ENCODE results near the gene CFAP20.

The CFAP20 gene

DNA sequence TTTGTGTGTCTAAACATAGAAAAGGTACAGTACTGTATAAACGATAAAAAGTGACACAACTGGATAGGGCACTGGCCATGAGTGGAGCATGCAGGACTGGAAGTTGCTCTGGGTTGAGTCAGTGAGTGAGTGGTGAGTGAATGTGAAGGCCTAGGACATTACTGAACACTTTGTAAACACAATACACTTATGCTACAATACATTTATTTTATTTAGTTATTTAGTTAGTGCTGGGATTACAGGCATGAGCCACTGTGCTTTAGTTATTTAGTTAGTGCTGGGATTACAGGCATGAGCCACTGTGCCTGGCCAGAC, 4.6 kb downstream of the CFAP20 start:
- no peak for DNase-seq (ENCODE audit: low spot score)

DNA sequence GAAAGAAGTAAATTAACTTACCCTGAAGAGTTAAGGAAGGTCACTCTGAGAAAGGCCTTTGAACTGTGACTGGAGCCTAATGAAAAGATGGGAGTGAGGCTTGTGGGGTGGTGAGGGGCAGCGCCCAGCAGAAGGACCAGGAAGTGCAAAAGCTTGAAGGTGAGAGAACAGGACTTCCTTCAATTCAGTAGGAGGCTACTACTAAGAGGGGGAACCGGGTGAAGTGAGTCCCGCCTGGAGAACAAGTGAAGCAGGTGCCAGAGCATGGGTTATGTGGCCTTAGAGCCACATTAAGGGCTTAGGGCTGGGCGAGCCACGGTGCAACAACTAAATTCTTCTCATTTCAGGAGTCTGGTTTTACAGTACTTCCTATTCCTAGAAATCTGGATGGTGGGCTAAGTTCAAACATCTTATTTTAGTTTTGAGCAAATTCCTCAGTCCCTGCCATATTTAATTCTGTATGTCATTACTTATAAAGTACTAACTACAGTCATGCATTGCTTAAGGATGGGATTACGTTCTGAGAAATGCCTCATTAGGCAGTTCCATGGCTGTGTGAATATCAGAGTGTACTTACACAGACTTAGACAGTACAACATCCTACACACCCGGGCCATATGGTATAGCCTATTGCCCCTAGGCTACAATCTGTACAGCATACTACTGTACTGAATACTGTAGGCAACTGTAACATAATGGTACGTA, 5.1 kb downstream of the CFAP20 start:
- DNase-seq (ENCODE audit: low spot score), result no peak

- DNase-seq (ENCODE audit: low spot score), result no peak
Observed at GRCh38 chr16:58121132-58121531, 8.0 kb downstream of the CFAP20 start.

DNA sequence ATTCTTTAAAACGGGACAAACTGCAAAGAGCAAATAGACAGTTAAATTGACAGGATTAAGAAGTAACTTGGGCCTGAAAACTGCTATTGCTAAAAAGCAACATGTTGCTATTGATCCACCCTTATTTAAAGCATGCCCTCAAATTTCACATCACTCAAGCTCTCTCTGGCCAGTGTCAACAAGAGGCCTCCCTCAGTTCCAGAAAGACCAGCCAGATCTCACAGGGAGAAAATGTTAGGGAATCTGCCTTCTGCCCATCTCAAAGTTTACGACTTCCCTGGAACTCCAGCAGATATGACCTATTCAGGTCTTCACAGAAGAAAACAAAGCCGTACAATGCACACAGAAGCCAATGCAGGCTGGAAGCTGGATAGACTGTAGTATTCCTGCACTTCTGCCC, 8.9 kb downstream of the CFAP20 start:
- DNase-seq (ENCODE audit: low spot score), result no peak

GRCh38 chr16:58119509-58119845, 9.7 kb downstream of the CFAP20 start:
- DNase-seq (ENCODE audit: low spot score), result no peak

DNA sequence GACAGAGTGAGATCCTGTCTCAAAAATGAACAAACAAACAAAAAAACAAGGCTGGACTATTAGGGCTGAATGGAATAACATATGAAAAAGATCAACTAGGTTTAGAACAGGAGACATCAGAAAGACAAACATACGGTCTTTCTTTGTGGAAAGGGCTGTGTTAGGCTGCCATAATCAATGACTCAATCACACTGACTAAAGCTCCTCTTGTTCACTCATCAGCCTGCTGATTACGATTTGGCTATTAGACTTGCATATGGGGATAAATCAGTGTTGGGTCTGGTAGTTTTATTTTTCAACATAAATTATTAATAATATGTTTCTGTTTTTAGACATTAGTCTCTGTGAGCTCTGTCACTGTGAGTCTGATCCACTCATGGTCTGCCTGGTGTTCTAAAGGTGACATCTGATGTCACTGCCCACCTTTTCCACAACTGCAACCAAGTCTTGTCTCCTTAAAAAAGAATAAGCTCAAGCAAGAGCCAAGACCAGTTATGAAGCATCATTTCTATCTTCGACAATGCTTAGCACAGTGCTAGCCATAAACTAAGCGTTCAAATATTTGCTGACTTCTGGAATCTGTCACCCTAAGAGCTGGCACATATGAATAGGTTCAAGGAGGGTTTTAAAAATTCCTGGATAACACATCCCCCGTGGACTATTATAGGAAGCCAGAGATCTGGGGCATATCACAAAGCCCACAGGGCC, 10.2 kb downstream of the CFAP20 start:
- no peak for DNase-seq (ENCODE audit: low spot score)

DNA sequence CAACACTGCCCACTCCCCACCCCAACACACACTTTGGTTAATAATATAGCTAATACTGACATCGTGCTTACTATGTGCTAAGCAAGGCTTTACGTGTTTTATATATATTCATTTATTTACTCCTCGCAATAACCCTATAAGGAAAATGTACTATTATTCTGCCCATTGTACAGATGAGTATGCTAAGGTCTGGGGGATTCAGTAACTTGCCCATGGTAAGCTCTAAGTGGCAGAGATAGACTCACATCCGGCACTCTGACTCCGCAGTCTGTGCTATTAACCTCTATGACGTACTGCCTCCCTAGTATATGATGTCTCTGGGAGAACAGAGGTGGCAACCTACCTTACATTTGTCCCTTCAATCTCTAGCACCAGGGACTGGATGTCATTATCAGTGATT, 12.7 kb downstream of the CFAP20 start:
- DNase-seq (ENCODE audit: low spot score), result no peak

GRCh38 chr16:58116081-58116480, 13.1 kb downstream of the CFAP20 start:
- DNase-seq (ENCODE audit: low spot score), result no peak

GRCh38 chr16:58114827-58115825, 14.1 kb downstream of the CFAP20 start:
- no peak for DNase-seq (ENCODE audit: low spot score)

DNA sequence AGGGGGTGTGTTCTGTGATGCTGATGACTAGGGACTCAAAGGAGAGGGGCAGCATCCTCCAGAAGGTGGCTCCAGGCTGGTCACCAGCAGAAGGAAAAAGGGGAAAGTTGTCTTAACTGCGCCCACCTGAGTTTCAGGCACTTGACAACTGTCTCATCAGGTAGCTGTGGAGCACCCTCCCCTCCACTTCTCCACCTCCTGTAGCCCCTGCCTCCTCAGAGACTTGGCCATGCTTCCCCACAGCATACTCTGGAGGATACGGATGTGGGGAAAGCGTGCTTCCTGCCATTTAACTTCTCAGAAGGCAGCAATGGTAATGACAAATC, 17.9 kb downstream of the CFAP20 start:
- no peak for DNase-seq (ENCODE audit: low spot score)

GRCh38 chr16:58110571-58111301, 18.4 kb downstream of the CFAP20 start:
- DNase-seq (ENCODE audit: low spot score), result no peak

DNA sequence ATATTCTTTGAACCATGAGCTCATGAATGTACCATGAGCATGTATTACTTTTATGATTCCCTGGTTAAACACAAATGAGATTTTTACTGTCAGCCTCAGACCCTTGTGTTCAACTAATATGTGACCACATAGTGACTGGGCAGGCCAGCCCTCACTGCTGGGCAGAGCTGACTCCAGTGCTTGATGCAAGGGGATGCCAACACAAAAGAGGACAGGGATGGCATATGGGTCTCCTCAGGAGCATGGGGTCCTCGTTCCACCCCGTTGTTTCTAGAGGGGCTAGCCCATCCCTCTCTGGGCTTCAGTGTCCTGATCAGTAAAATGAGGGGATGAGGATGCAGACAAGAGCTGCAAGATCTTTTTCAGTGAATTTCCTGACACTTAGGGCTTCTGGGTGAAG, 19.3 kb downstream of the CFAP20 start:
- DNase-seq (ENCODE audit: low spot score), result no peak

- no peak for DNase-seq (ENCODE audit: low spot score)
Observed at GRCh38 chr16:58109330-58109729, 19.9 kb downstream of the CFAP20 start.

DNA sequence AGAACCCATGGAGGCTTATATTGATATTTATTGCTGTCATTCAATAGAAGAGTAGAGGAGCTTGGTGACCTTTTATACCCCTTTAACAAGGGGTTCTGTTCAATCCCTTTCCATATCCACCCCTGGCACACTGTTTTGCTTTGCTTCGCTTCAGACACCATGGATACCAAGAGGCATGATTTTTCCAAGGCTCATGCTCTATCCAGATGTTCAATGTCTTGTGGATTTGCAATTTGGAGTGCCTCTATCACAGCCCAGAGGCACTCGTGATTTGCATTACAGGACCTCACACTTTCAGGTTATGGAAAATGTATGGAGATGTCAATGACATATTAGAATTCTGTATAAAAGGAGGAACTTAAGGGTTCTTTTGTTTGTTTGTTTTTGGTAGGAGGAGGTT, 21.5 kb downstream of the CFAP20 start:
- DNase-seq (ENCODE audit: low spot score), result no peak

- DNase-seq (ENCODE audit: low spot score), result no peak
Observed at GRCh38 chr16:58107228-58107627, 22.0 kb downstream of the CFAP20 start.

- DNase-seq (ENCODE audit: low spot score), result no peak
Observed at GRCh38 chr16:58105631-58106030, 23.6 kb downstream of the CFAP20 start.

DNA sequence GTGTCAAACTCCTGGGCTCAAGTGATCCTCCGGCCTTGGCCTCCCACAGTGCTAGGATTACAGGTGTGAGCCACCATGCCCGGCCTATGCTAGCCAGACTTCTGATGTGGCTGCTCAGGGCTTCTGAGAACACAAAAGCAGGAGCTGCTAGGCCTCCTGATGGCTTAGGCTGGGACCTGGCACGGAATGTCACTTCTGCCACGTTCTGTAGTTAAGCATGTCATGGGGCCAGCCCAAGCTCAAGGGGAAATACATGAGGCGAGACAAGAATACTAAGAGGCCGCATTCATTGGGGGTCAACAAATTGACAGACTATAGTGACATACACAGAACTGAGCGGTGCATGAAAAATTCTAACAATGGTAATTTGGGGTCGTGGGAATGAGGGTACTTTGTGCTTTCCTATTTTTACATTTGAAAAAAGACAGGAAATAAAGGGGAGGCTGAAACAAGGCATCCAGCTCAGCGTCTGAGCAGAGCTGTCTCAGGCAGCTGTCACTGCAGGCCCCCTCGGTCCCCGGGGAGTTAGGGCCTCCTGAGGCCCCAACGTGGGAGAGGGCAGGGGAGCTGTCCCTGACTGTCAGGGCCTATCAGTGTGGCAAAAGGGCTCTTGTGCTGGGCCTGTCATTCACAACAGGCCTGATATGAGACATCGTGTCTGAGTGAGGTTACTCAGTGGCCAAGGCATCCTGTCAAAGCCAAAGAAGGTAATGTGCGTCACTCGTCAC, 26.4 kb downstream of the CFAP20 start:
- DNase-seq (ENCODE audit: low spot score), result no peak

DNA sequence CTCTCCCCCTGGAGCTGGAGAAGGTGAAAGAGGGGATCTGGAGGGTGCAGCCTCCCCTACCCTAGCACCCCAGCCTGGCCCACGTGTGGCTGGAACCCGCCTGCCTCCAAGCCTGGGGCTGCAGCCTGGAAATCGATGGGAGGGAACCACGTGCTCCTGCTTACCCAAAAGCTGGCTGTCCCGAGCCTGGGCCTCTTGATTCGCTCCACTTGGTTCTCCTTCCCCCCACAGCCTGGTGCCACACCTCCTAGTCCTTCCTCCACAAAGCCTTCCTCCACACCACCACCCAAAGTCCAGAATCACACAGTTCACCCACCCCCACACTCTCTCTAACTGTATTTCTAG, 29.3 kb downstream of the CFAP20 start:
- no peak for DNase-seq (ENCODE audit: low spot score)

DNA sequence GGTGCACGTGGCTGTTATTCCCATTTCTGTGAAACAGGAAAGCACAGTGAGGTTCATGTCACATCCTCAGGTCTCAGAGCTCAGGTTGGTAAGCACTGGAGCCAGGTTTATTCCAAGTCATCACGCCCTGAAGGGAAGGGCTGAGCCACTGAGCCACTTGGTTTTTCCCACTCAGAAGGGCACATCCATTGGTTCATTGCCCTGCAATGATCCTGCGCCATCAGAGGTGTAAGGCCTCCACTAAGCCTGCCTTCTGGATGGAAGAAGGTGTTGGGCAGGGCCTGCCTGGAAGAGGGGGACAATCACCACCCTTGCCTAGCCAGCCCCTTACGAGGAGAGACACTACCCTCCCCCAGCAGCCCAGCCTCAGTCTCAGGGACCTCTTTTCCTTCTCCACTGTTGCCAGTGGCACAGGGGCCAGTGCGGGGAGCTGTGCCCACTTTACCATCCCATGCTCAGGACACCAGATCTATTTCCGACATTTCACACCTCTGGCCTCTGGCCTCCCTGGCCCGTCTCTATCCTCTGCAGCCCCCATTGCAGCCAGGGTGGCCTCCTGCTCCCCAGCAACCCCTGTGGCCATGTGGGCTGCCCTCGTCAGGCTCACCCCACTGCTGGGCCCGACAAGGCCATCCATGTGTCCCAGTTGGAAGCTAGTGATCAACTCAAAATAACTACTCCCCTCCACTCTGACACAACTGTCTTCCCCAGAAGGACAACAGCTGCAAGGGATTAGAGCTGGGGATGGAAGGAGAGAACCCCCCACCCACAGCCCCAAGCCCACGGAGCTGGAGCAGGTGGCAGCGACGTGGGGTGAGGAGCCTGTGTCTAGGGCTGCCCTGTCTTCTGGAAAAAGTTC, 29.9 kb downstream of the CFAP20 start:
- no peak for DNase-seq (ENCODE audit: low spot score)

DNA sequence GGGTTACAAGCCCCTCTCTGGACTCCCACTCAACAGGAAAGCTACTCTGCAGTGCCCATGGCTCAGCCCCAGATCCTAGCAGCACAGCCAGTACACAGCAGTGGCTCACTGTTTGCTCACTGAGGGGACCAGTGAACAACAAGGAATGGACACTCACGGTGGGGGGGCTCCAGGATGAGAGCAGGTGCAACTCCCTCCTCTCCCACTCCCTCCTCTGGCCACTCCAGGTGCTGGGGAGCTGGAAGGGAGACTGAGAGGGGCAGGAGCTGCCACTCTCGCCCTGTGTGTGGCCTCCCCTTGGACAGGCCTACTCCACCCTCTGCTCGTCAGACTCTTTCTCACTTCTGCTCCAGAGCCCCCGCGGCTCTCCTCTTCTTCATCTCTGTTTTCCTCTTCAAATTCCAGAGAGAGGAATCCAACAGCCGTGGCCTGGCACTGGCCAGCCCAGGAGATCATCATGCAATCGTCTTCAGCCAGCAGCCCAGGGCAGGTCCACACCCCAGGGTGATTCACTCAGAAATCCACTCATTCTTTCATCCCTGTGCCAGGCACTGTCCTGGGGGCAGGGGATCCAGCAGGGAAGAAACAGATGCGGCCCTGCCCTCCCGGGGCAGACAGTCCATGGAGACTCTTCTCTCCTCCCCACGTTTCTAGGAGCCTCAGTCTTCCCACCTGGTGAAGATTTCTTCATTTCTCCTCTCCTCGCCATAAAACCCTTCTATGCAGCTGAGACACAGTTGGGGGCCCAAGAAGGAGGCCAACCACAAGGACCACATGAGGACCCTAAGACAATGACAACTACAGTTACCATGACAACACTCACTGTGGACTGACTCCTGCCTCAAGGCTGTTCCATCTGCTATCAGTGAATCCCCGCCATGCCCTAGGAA, 30.7 kb downstream of the CFAP20 start:
- no peak for DNase-seq (ENCODE audit: low spot score)
